HFF-Myc (cell line): ENCODE data around the gene BMAL2.

Experiments
- DNase-seq: peaks from one replicate; pipeline ENCODE4 v3.0.0-alpha.2; 2011; ENCODE audit warnings: low read depth; ENCODE audit errors: extremely low read depth
- H3K4me3 ChIP-seq: replicated peaks from 2 replicates; pipeline ENCODE4 v1.5.1; 2011; ENCODE audit warnings: low read depth, mild to moderate bottlenecking, control low read depth, low read length
- CTCF ChIP-seq: IDR thresholded peaks from 2 replicates; pipeline ENCODE4 v1.5.1; 2012; ENCODE audit warnings: mild to moderate bottlenecking, low read depth, low read length, control low read depth; ENCODE audit errors: missing control alignments

BMAL2 gene

GRCh38 chr12:27347779-27348178 lies 15.1 kb downstream of the BMAL2 start:
- TF ChIP-seq CTCF = no peak
- no peak overlapping the region for H3K4me3 ChIP-seq
- no peak for DNase-seq

GRCh38 chr12:27351476-27351875 lies 18.8 kb downstream of the BMAL2 start:
- no peak for DNase-seq
- H3K4me3 ChIP-seq = no peak overlapping the region
- no peak for TF ChIP-seq CTCF

GRCh38 chr12:27355486-27355885 lies 22.9 kb downstream of the BMAL2 start:
- TF ChIP-seq CTCF = no peak
- H3K4me3 ChIP-seq = no peak overlapping the region
- DNase-seq = no peak

GRCh38 chr12:27355979-27356378 lies 23.3 kb downstream of the BMAL2 start:
- DNase-seq = no peak
- no peak overlapping the region for H3K4me3 ChIP-seq
- TF ChIP-seq CTCF = no peak

- no peak for TF ChIP-seq CTCF
These were observed 27.1 kb downstream of the BMAL2 start for GRCh38 chr12:27359578-27360340.

GRCh38 chr12:27361372-27361771 lies 28.7 kb downstream of the BMAL2 start:
- no peak for TF ChIP-seq CTCF
- DNase-seq = no peak
- no peak overlapping the region for H3K4me3 ChIP-seq

More at GRCh38 chr12:27359578-27360340, 27.1 kb downstream of the BMAL2 start:
- no peak for DNase-seq
- no peak overlapping the region for H3K4me3 ChIP-seq

GRCh38 chr12:27366621-27367020 lies 34.0 kb downstream of the BMAL2 start:
- DNase-seq = no peak
- H3K4me3 ChIP-seq = no peak overlapping the region
- no peak for TF ChIP-seq CTCF
